CD14-positive monocyte (primary cell): ENCODE measurements around the gene LRP6. TPM values are rescaled to one million over a fixed set of nuclear protein-coding genes. Genes with fewer than 3 reads are reported as not detected.

ENCODE experiments used
- DNase-seq, 3 donors: peaks; one replicate each; pipeline ENCODE4 v3.0.0-alpha.2; 2011 to 2022
- H2AFZ ChIP-seq: 2 replicates; pipeline ENCODE4 v1.6.0; 2012; ENCODE audit warnings: mild to moderate bottlenecking, low read depth, low read length, inconsistent platforms; ENCODE audit not compliant: insufficient read depth, poor library complexity, severe bottlenecking
- H3K27ac ChIP-seq, 2 donors: 1 replicate in 1 of 2; 2 replicates in 1 of 2; pipeline ENCODE4 v1.5.1; 2012 to 2013; ENCODE audit warnings: low read length in 2 of 2, control low read depth in 1 of 2, inconsistent platforms in 1 of 2, low read depth in 1 of 2, mild to moderate bottlenecking in 1 of 2
- H3K27me3 ChIP-seq, 2 donors: one replicate each; pipeline versions ENCODE4 v1.6.0 to v1.6.1; 2011 to 2013; ENCODE audit warnings: low read length in 2 of 2; ENCODE audit not compliant: control insufficient read depth in 2 of 2, insufficient read depth in 2 of 2
- H3K36me3 ChIP-seq, 2 donors: replicated peaks in 1 of 2; 1 replicate in 1 of 2; 2 replicates in 1 of 2; pipeline versions ENCODE4 v1.5.1 to v1.6.1; 2012 to 2013; ENCODE audit warnings: low read length in 2 of 2, control low read depth in 1 of 2, inconsistent platforms in 1 of 2, mild to moderate bottlenecking in 1 of 2; ENCODE audit not compliant: insufficient read depth in 2 of 2, control insufficient read depth in 1 of 2
- H3K4me1 ChIP-seq, 2 donors: 1 replicate in 1 of 2; 2 replicates in 1 of 2; pipeline versions ENCODE4 v1.5.1 to v1.6.1; 2012 to 2013; ENCODE audit warnings: low read length in 2 of 2, control low read depth in 1 of 2, inconsistent platforms in 1 of 2, mild to moderate bottlenecking in 1 of 2, moderate library complexity in 1 of 2; ENCODE audit not compliant: insufficient read depth in 2 of 2, control insufficient read depth in 1 of 2
- H3K4me2 ChIP-seq: replicated peaks from 2 replicates; pipeline ENCODE3; 2012; ENCODE audit warnings: low read length, moderate library complexity, mild to moderate bottlenecking; ENCODE audit not compliant: poor library complexity, severe bottlenecking; ENCODE audit errors: extremely low read depth
- H3K4me3 ChIP-seq, 3 experiments: fragments of 200-600 bp in 1 of 3; sonication (generic) in 1 of 3; replicated peaks in 1 of 3; 1 replicate in 2 of 3; 2 replicates in 1 of 3; pipeline ENCODE4 v1.5.1; 2011 to 2013; ENCODE audit warnings: low read length in 3 of 3, mild to moderate bottlenecking in 3 of 3, control low read depth in 2 of 3, low read depth in 2 of 3, inconsistent platforms in 1 of 3, moderate library complexity in 1 of 3
- H3K79me2 ChIP-seq: 2 replicates; pipeline ENCODE4 v1.6.0; 2012; ENCODE audit warnings: mild to moderate bottlenecking, control low read depth, inconsistent platforms, low read length, moderate library complexity; ENCODE audit not compliant: insufficient read depth
- H3K9ac ChIP-seq: 2 replicates; pipeline ENCODE4 v1.6.0; 2017; ENCODE audit warnings: low read length, mild to moderate bottlenecking; ENCODE audit not compliant: insufficient read depth, poor library complexity, severe bottlenecking
- H3K9me3 ChIP-seq, 2 donors: replicated peaks in 1 of 2; 1 replicate in 1 of 2; 2 replicates in 1 of 2; pipeline versions ENCODE4 v1.5.1 to v1.6.1; 2012 to 2013; ENCODE audit warnings: low read length in 2 of 2, control low read depth in 1 of 2; ENCODE audit not compliant: control insufficient read depth in 1 of 2, insufficient read depth in 1 of 2
- H4K20me1 ChIP-seq: 2 replicates; pipeline ENCODE4 v1.6.0; 2012; ENCODE audit warnings: mild to moderate bottlenecking, low read length, control low read depth, moderate library complexity; ENCODE audit not compliant: insufficient read depth
- H3K27ac Mint-ChIP-seq, 7 donors: one replicate each; pipeline ENCODE4 v1.8.0; 2020; ENCODE audit warnings: mild to moderate bottlenecking in 7 of 7, mixed read lengths in 7 of 7, moderate library complexity in 6 of 7, inconsistent platforms in 2 of 7
- H3K27me3 Mint-ChIP-seq, 3 donors: one replicate each; pipeline ENCODE4 v1.8.0; 2021 to 2022; ENCODE audit warnings: low read depth in 3 of 3, mild to moderate bottlenecking in 3 of 3, mixed read lengths in 3 of 3, moderate library complexity in 3 of 3, inconsistent platforms in 1 of 3
- H3K36me3 Mint-ChIP-seq, 2 donors: one replicate each; pipeline ENCODE4 v1.8.0; 2020; ENCODE audit warnings: mixed read lengths in 2 of 2, inconsistent platforms in 1 of 2, mild to moderate bottlenecking in 1 of 2
- H3K4me1 Mint-ChIP-seq: one replicate; pipeline ENCODE4 v1.8.0; 2020; ENCODE audit warnings: mild to moderate bottlenecking, mixed read lengths
- H3K4me3 Mint-ChIP-seq, 2 donors: one replicate each; pipeline ENCODE4 v1.8.0; 2020; ENCODE audit warnings: mild to moderate bottlenecking in 2 of 2, mixed read lengths in 2 of 2, moderate library complexity in 1 of 2
- H3K9me3 Mint-ChIP-seq, 7 donors: one replicate each; pipeline ENCODE4 v1.8.0; 2020 to 2022; ENCODE audit warnings: mixed read lengths in 7 of 7, mild to moderate bottlenecking in 6 of 7, moderate library complexity in 6 of 7, inconsistent platforms in 2 of 7
- WGBS: methylation state at CpG from one replicate; pipeline ENCODE4 v1.1.5; 2013; ENCODE audit warnings: missing lambda C conversion rate; ENCODE audit not compliant: insufficient coverage; 5-methylcytosine and 5-hydroxymethylcytosine counted together
- intact Hi-C, 2 donors: fragments of 100-400 bp; cut with micrococcal nuclease; formaldehyde crosslinking; loops; one replicate each; pipeline versions ENCODE4 v1.15.0 to v1.15.1; 2023
- polyA plus RNA-seq, 3 donors: library from polyadenylated mRNA; depleted of rRNA in 1 of 3; unstranded in 2 of 3; stranded (reverse) in 1 of 3; fragments of 300-500 nt in 2 of 3; fragments of >200 nt in 1 of 3; fragmentation: Illumina TruSeq in 2 of 3; gene quantifications; 1 replicate in 2 of 3; 2 replicates in 1 of 3; pipeline ENCODE4 v1.2.3, GENCODE V29; 2012 to 2021
- TF ChIP-seq, protein P1 (sequence below): fragments of 200-600 bp; IDR thresholded peaks from one replicate; pipeline ENCODE4 v1.8.0; 2022; ENCODE audit warnings: antibody characterized with exemption, mild to moderate bottlenecking

LRP6 gene
- polyA plus RNA-seq, 3 donors = 0.08 TPM; not detected in 2

- peaks cover 16% of the 10 kb centered on the region for H3K4me1 Mint-ChIP-seq
- Histone ChIP-seq H3K79me2 (no peaks in the 10 kb centered on the region), H3K4me1 (peaks cover 0 to 7% of the 10 kb centered on the region in 2 donors), H2AFZ (peak overlapping the region; percentile 51), H4K20me1 (no peaks in the 10 kb centered on the region), H3K27ac (no peak overlapping the region), H3K4me3 (no peak overlapping the region), H3K9me3 (peaks cover 0 to 3% of the 10 kb centered on the region in 2 donors), H3K36me3 (no peaks in the 10 kb centered on the region), H3K27me3 (no peaks in the 10 kb centered on the region), H3K4me2 (peak overlapping the region; percentile 17), H3K9ac (no peak overlapping the region)
- H3K36me3 Mint-ChIP-seq = no peaks in the 10 kb centered on the region
- intact Hi-C loops = no loop called here
- H3K4me3 Mint-ChIP-seq = peak overlapping the region in 1 of 2 donors; percentile 67
- TF ChIP-seq, protein P1, sequence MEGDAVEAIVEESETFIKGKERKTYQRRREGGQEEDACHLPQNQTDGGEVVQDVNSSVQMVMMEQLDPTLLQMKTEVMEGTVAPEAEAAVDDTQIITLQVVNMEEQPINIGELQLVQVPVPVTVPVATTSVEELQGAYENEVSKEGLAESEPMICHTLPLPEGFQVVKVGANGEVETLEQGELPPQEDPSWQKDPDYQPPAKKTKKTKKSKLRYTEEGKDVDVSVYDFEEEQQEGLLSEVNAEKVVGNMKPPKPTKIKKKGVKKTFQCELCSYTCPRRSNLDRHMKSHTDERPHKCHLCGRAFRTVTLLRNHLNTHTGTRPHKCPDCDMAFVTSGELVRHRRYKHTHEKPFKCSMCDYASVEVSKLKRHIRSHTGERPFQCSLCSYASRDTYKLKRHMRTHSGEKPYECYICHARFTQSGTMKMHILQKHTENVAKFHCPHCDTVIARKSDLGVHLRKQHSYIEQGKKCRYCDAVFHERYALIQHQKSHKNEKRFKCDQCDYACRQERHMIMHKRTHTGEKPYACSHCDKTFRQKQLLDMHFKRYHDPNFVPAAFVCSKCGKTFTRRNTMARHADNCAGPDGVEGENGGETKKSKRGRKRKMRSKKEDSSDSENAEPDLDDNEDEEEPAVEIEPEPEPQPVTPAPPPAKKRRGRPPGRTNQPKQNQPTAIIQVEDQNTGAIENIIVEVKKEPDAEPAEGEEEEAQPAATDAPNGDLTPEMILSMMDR = no peak
- peak in 2 of 3 donors; percentile 6 to 19 for DNase-seq
- peak overlapping the region in 1 of 7 donors; percentile 64 for H3K27ac Mint-ChIP-seq
- WGBS = 0% methylated on average over 1 of the region's 3 CpGs
- H3K27me3 Mint-ChIP-seq = peaks cover 0 to 8% (median 2%) of the 10 kb centered on the region in 3 donors
- H3K9me3 Mint-ChIP-seq = peaks cover 0 to 5% (median 0%) of the 10 kb centered on the region in 7 donors
Observed at GRCh38 chr12:12216349-12217017, 50.4 kb downstream of the LRP6 start.

DNA sequence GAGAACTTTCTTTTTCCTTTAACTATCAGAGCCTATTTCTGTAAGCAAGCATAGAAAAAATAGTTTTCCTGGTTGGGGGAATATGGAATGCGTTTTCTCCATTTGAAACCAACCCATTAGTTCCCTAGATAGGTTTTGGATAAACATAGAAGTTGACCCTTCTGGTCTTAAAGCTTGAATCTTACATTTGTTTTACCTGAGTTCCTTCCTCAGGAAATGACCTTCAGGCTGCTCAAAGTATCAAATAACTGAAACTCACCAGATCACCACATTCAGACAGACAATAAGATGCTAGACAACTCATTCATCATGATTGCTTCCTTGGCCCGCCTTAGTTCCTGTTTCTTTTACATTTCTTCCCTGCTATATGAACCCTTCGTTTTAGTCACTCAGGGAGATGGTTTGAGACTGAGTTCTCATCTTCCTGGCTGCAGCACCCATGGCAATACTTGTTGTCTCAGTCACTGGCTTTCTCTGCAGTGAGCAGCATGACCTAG is 52.2 kb downstream of the LRP6 start:
- WGBS = 0% methylated on average over 2 of the region's 3 CpGs
- H3K27ac Mint-ChIP-seq = peak overlapping the region in 1 of 7 donors; percentile 5
- peaks cover 0 to 8% (median 2%) of the 10 kb centered on the region in 3 donors for H3K27me3 Mint-ChIP-seq
- TF ChIP-seq, protein P1 = no peak
- H3K9me3 Mint-ChIP-seq = peaks cover 0 to 5% (median 0%) of the 10 kb centered on the region in 7 donors
- no peak overlapping the region for H2AFZ ChIP-seq
- no peak overlapping the region for H3K4me3 ChIP-seq
- intact Hi-C loops = no loop called here
- no peaks in the 10 kb centered on the region for H4K20me1 ChIP-seq
- no peak overlapping the region for H3K4me3 Mint-ChIP-seq
- H3K79me2 ChIP-seq = no peaks in the 10 kb centered on the region
- no peaks in the 10 kb centered on the region for H3K27me3 ChIP-seq
- peaks cover 0 to 7% of the 10 kb centered on the region in 2 donors for H3K4me1 ChIP-seq
- no peak overlapping the region for H3K4me2 ChIP-seq
- H3K4me1 Mint-ChIP-seq = peaks cover 16% of the 10 kb centered on the region
- no peak overlapping the region for H3K27ac ChIP-seq
- no peaks in the 10 kb centered on the region for H3K36me3 Mint-ChIP-seq
- H3K9ac ChIP-seq = no peak overlapping the region
- no peaks in the 10 kb centered on the region for H3K36me3 ChIP-seq
- H3K9me3 ChIP-seq = peaks cover 0 to 3% of the 10 kb centered on the region in 2 donors
- peak in 2 of 3 donors; percentile 4 to 5 for DNase-seq
